K562 (cell line): ENCODE measurements around the gene TRPV5. TPM values are rescaled to one million over a fixed set of nuclear protein-coding genes. Genes with fewer than 3 reads are reported as not detected.

Source experiments
- ARID2 ChIP-seq: fragments of 450-650 bp; IDR thresholded peaks from 2 replicates; pipeline ENCODE4 v1.6.1; 2017; ENCODE audit warnings: antibody characterized with exemption, mild to moderate bottlenecking
- KHSRP ChIP-seq: fragments of 450-650 bp; IDR thresholded peaks from 2 replicates; pipeline ENCODE4 v1.6.1; 2017
- MCM2 ChIP-seq: fragments of 450-650 bp; IDR thresholded peaks from 2 replicates; pipeline ENCODE4 v1.6.1; 2017; ENCODE audit warnings: low read depth, mild to moderate bottlenecking
- MCM7 ChIP-seq, 2 experiments: fragments of 450-650 bp; IDR thresholded peaks; 2 replicates each; pipeline ENCODE4 v1.6.1; 2016 to 2018
- ZNF253 ChIP-seq: fragments of 250-450 bp; sonication (Bioruptor Pico); conservative IDR thresholded peaks from 2 replicates; pipeline ENCODE4 v1.6.1; 2021; ENCODE audit warnings: mild to moderate bottlenecking
- ZNF311 ChIP-seq: fragments of 250-450 bp; sonication (Bioruptor Pico); IDR thresholded peaks from 2 replicates; pipeline ENCODE4 v1.4.0; 2020; ENCODE audit warnings: mild to moderate bottlenecking, moderate library complexity
- ZNF41 ChIP-seq: fragments of 250-450 bp; sonication (Bioruptor Pico); conservative IDR thresholded peaks from 2 replicates; pipeline ENCODE4 v1.4.0; 2020; ENCODE audit warnings: mild to moderate bottlenecking
- ZNF717 ChIP-seq: fragments of 250-450 bp; sonication (Bioruptor Pico); IDR thresholded peaks from 2 replicates; pipeline ENCODE4 v1.5.0; 2021
- ZZZ3 ChIP-seq: fragments of 450-650 bp; IDR thresholded peaks from 2 replicates; pipeline ENCODE4 v1.6.1; 2016; ENCODE audit warnings: antibody characterized with exemption, mild to moderate bottlenecking, moderate library complexity
- polyA plus RNA-seq, 8 experiments: library from polyadenylated mRNA; depleted of rRNA in 4 of 8; stranded (reverse) in 5 of 8; unstranded in 3 of 8; fragments of >200 nt; fragmentation: Nextera tagmentation in 2 of 8; fragmentation: Illumina TruSeq in 1 of 8; extraction: Ambion mirVana in 2 of 8; extraction: Trizol in 1 of 8; gene quantifications; 2 replicates each; pipeline versions ENCODE4 v1.2.1 to v1.2.3, GENCODE V29; 2011 to 2014; ENCODE audit warnings: inconsistent platforms in 1 of 8, missing spikeins in 1 of 8
- total RNA-seq, 7 experiments: library from RNA; depleted of rRNA in 6 of 7; stranded (reverse); fragments of >200 nt in 6 of 7; fragmentation: Illumina TruSeq in 2 of 7; extraction: Trizol in 2 of 7; gene quantifications; 2 replicates each; pipeline versions ENCODE4 v1.2.1 to v1.2.3, GENCODE V29; 2011 to 2021; ENCODE audit warnings: low replicate concordance in 1 of 7
- TF ChIP-seq, protein P1 (sequence below): fragments of 250-450 bp; sonication (Bioruptor Pico); IDR thresholded peaks from 2 replicates; pipeline ENCODE4 v1.5.1; 2021; ENCODE audit warnings: mild to moderate bottlenecking
- TF ChIP-seq, protein P2 (sequence below): sonication (generic); formaldehyde crosslinking; IDR thresholded peaks from 2 replicates; pipeline ENCODE4 v1.4.0; 2020; ENCODE audit warnings: mild to moderate bottlenecking, missing genetic modification reagents
- TF ChIP-seq, protein P3 (sequence below): fragments of 250-450 bp; sonication (Bioruptor Pico); IDR thresholded peaks from 2 replicates; pipeline ENCODE4 v1.8.0; 2021; ENCODE audit warnings: moderate library complexity, mild to moderate bottlenecking, inconsistent platforms
- TF ChIP-seq, protein P4 (sequence below): fragments of 250-450 bp; sonication (Bioruptor Pico); IDR thresholded peaks from 2 replicates; pipeline ENCODE4 v1.4.0; 2020; ENCODE audit warnings: mild to moderate bottlenecking, moderate library complexity
- TF ChIP-seq, protein P5 (sequence below): IDR thresholded peaks from 2 replicates; pipeline ENCODE4 v1.6.1; 2012; ENCODE audit warnings: low read depth, low read length, improper control_type of control experiment, borderline replicate concordance
- TF ChIP-seq, protein P6 (sequence below): fragments of 250-450 bp; sonication (Bioruptor Pico); IDR thresholded peaks from 2 replicates; pipeline ENCODE4 v1.9.0; 2021; ENCODE audit warnings: mild to moderate bottlenecking

TRPV5 gene
- total and polyA plus RNA-seq, 9 of the 15 experiments (the other 6 are each of a cell fraction or from before 2014, with no cell fraction given) = not detected

DNA sequence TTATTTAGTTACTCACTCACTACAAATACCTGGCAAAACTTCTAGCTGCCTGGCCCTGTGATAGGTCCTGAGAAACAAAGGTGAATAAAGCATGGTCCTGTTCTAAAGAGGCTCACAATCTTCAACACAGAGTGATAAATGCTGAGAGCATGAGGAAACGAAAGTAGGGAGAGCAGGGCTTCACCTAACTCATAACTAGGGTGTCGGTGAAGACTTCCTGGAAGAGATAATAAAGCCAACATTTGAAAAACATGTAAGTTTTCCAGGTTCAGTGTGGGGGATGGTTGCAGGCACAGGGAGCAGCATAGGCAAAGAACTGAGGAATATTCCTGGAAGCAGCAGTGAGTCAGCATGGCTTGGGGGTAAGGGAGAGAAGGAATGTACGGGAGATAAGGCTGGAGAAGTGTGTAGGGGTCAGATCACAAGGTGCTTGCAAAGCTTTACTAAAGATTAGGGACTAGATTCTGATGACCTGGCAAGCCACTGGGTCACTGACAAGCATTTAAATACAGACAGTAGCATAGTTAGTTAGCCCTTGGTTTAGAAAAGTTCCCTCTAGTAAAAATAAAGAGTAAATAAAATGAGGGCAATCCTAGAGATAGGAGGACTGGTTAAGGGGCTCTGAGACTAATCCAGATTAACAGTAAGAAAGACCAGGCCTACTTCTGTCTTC, 23.5 kb upstream of the TRPV5 start (continued):
- TF ChIP-seq, protein P1, sequence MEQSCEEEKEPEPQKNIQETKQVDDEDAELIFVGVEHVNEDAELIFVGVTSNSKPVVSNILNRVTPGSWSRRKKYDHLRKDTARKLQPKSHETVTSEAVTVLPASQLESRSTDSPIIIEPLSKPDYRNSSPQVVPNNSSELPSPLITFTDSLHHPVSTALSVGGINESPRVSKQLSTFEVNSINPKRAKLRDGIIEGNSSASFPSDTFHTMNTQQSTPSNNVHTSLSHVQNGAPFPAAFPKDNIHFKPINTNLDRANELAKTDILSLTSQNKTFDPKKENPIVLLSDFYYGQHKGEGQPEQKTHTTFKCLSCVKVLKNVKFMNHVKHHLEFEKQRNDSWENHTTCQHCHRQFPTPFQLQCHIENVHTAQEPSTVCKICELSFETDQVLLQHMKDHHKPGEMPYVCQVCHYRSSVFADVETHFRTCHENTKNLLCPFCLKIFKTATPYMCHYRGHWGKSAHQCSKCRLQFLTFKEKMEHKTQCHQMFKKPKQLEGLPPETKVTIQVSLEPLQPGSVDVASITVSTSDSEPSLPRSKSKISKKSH (CRISPR knock-in tag) = no peak
- TF ChIP-seq MCM7 (IDR thresholded peaks at IDR 0.05) (no peak), MCM2 (no peak), ARID2 (no peak; the same call in 1 of the 2 replicates), ZNF253 (CRISPR knock-in tag) (no peak), ZNF41 (CRISPR knock-in tag) (no peak), ZNF311 (no peak), ZZZ3 (no peak), KHSRP (no peak), ZNF717 (CRISPR knock-in tag) (no peak)
- TF ChIP-seq, protein P2, sequence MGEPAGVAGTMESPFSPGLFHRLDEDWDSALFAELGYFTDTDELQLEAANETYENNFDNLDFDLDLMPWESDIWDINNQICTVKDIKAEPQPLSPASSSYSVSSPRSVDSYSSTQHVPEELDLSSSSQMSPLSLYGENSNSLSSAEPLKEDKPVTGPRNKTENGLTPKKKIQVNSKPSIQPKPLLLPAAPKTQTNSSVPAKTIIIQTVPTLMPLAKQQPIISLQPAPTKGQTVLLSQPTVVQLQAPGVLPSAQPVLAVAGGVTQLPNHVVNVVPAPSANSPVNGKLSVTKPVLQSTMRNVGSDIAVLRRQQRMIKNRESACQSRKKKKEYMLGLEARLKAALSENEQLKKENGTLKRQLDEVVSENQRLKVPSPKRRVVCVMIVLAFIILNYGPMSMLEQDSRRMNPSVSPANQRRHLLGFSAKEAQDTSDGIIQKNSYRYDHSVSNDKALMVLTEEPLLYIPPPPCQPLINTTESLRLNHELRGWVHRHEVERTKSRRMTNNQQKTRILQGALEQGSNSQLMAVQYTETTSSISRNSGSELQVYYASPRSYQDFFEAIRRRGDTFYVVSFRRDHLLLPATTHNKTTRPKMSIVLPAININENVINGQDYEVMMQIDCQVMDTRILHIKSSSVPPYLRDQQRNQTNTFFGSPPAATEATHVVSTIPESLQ (CRISPR knock-in tag) = no peak
- TF ChIP-seq, protein P3, sequence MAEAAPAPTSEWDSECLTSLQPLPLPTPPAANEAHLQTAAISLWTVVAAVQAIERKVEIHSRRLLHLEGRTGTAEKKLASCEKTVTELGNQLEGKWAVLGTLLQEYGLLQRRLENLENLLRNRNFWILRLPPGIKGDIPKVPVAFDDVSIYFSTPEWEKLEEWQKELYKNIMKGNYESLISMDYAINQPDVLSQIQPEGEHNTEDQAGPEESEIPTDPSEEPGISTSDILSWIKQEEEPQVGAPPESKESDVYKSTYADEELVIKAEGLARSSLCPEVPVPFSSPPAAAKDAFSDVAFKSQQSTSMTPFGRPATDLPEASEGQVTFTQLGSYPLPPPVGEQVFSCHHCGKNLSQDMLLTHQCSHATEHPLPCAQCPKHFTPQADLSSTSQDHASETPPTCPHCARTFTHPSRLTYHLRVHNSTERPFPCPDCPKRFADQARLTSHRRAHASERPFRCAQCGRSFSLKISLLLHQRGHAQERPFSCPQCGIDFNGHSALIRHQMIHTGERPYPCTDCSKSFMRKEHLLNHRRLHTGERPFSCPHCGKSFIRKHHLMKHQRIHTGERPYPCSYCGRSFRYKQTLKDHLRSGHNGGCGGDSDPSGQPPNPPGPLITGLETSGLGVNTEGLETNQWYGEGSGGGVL (CRISPR knock-in tag) = no peak
- TF ChIP-seq, protein P4, sequence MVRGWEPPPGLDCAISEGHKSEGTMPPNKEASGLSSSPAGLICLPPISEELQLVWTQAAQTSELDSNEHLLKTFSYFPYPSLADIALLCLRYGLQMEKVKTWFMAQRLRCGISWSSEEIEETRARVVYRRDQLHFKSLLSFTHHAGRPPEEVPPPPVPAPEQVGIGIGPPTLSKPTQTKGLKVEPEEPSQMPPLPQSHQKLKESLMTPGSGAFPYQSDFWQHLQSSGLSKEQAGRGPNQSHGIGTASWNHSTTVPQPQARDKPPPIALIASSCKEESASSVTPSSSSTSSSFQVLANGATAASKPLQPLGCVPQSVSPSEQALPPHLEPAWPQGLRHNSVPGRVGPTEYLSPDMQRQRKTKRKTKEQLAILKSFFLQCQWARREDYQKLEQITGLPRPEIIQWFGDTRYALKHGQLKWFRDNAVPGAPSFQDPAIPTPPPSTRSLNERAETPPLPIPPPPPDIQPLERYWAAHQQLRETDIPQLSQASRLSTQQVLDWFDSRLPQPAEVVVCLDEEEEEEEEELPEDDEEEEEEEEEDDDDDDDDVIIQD (CRISPR knock-in tag) = no peak
- TF ChIP-seq, protein P5, sequence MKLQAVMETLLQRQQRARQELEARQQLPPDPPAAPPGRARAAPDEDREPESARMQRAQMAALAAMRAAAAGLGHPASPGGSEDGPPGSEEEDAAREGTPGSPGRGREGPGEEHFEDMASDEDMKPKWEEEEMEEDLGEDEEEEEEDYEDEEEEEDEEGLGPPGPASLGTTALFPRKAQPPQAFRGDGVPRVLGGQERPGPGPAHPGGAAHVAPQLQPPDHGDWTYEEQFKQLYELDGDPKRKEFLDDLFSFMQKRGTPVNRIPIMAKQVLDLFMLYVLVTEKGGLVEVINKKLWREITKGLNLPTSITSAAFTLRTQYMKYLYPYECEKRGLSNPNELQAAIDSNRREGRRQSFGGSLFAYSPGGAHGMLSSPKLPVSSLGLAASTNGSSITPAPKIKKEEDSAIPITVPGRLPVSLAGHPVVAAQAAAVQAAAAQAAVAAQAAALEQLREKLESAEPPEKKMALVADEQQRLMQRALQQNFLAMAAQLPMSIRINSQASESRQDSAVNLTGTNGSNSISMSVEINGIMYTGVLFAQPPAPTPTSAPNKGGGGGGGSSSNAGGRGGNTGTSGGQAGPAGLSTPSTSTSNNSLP = no peak
- TF ChIP-seq, protein P6, sequence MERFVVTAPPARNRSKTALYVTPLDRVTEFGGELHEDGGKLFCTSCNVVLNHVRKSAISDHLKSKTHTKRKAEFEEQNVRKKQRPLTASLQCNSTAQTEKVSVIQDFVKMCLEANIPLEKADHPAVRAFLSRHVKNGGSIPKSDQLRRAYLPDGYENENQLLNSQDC (CRISPR knock-in tag) = no peak
